H1 (cell line): ENCODE data around the gene PCDHB5. TPM values are rescaled to one million over a fixed set of nuclear protein-coding genes. Genes with fewer than 3 reads are reported as not detected.
"Not testable (repeated sequence)": the region's sequence is repeated elsewhere in the genome, so short reads cannot be mapped to it uniquely, and the experiment has no call there.

Experiments used
- CTCF ChIA-PET: fragments of 300-600 bp; sonication (Branson Sonifier 250); formaldehyde crosslinking; loops from one replicate; lab custom pipeline; 2021; ENCODE audit not compliant: partially characterized antibody; lab: Charles Lee
- POLR2A ChIA-PET: fragments of 300-600 bp; sonication (Branson Sonifier 250); formaldehyde crosslinking; loops from one replicate; lab custom pipeline; 2021; ENCODE audit warnings: inconsistent platforms; ENCODE audit not compliant: partially characterized antibody; lab: Charles Lee
- DNase-seq, 2 experiments: peaks; one replicate each; pipeline versions ENCODE4 v3.0.0 to v3.0.0-alpha.2; 2010 to 2022; ENCODE audit warnings: low spot score in 2 of 2, low read depth in 1 of 2, mixed read lengths in 1 of 2
- FAIRE-seq: peaks from 2 replicates; lab custom pipeline; 2011; peaks lifted over from hg19 to GRCh38; lab: Jason Lieb, UNC
- H2AFZ ChIP-seq: 2 replicates; pipeline ENCODE4 v1.8.1; 2012; ENCODE audit warnings: low read length, inconsistent platforms
- H2AK5ac ChIP-seq: 2 replicates; pipeline ENCODE4 v1.6.1; 2013; ENCODE audit warnings: low read depth, low read length
- H2BK120ac ChIP-seq: replicated peaks from 2 replicates; pipeline ENCODE3; 2013; ENCODE audit warnings: low read depth, low read length, inconsistent platforms
- H2BK12ac ChIP-seq: 2 replicates; pipeline ENCODE4 v1.6.1; 2013; ENCODE audit warnings: low read depth, low read length
- H2BK15ac ChIP-seq: 2 replicates; pipeline ENCODE4 v1.6.1; 2013; ENCODE audit warnings: low read length
- H2BK20ac ChIP-seq: 2 replicates; pipeline ENCODE4 v1.6.1; 2013; ENCODE audit warnings: low read length
- H2BK5ac ChIP-seq: 2 replicates; pipeline ENCODE4 v1.6.1; 2013; ENCODE audit warnings: low read depth, low read length
- H3K14ac ChIP-seq: 2 replicates; pipeline ENCODE4 v1.6.1; 2013; ENCODE audit warnings: inconsistent platforms; ENCODE audit not compliant: insufficient read length
- H3K18ac ChIP-seq: 2 replicates; pipeline ENCODE4 v1.6.1; 2013; ENCODE audit warnings: low read length; ENCODE audit errors: extremely low read depth
- H3K23ac ChIP-seq: 2 replicates; pipeline ENCODE4 v1.6.1; 2013; ENCODE audit warnings: inconsistent platforms; ENCODE audit not compliant: insufficient read length
- H3K23me2 ChIP-seq: 2 replicates; pipeline ENCODE4 v1.6.1; 2013; ENCODE audit warnings: low read depth, low read length
- H3K27ac ChIP-seq: 2 replicates; pipeline ENCODE4 v1.6.1; 2011; ENCODE audit warnings: low read depth, low read length, inconsistent platforms
- H3K27me3 ChIP-seq, 4 experiments: replicated peaks in 1 of 4; 1 replicate in 1 of 4; 2 replicates in 3 of 4; pipeline versions ENCODE4 v1.6.1 to v1.8.1; 2011 to 2013; ENCODE audit warnings: low read length in 3 of 4, mild to moderate bottlenecking in 3 of 4, inconsistent platforms in 2 of 4, mixed read lengths in 2 of 4, moderate library complexity in 1 of 4; ENCODE audit not compliant: control insufficient read depth in 3 of 4, insufficient read depth in 3 of 4; ENCODE audit errors: extremely low read depth in 1 of 4
- H3K36me3 ChIP-seq, 4 experiments: 2 replicates each; pipeline versions ENCODE4 v1.6.1 to v1.8.1; 2011 to 2013; ENCODE audit warnings: mild to moderate bottlenecking in 4 of 4, low read length in 3 of 4, moderate library complexity in 2 of 4, control low read depth in 1 of 4, inconsistent platforms in 1 of 4; ENCODE audit not compliant: insufficient read depth in 4 of 4, control insufficient read depth in 2 of 4
- H3K4ac ChIP-seq: replicated peaks from 2 replicates; pipeline ENCODE3; 2013; ENCODE audit warnings: low read length, low read depth, mixed read lengths, inconsistent platforms; ENCODE audit not compliant: insufficient read length
- H3K4me1 ChIP-seq, 4 experiments: replicated peaks in 1 of 4; 1 replicate in 1 of 4; 2 replicates in 3 of 4; pipeline versions ENCODE4 v1.6.1 to v1.8.1; 2011 to 2013; ENCODE audit warnings: low read length in 3 of 4, inconsistent platforms in 2 of 4, mixed read lengths in 1 of 4; ENCODE audit not compliant: insufficient read depth in 4 of 4, control insufficient read depth in 3 of 4
- H3K4me2 ChIP-seq, 2 experiments: 2 replicates each; pipeline versions ENCODE4 v1.6.1 to v1.8.1; 2011 to 2013; ENCODE audit warnings: low read depth in 2 of 2, low read length in 2 of 2, control low read depth in 1 of 2, inconsistent platforms in 1 of 2, mild to moderate bottlenecking in 1 of 2; ENCODE audit not compliant: insufficient read depth in 1 of 2
- H3K4me3 ChIP-seq, 4 experiments: fragments of 200-600, 300-600 bp in 1 of 4; sonication (generic), shearing (Covaris generic), sonication (Bioruptor Twin) in 1 of 4; 2 replicates each; pipeline versions ENCODE4 v1.5.1 to v1.8.1; 2011 to 2016; ENCODE audit warnings: low read length in 4 of 4, low read depth in 3 of 4, control low read depth in 2 of 4, inconsistent platforms in 2 of 4, mild to moderate bottlenecking in 2 of 4, mixed read lengths in 1 of 4, moderate library complexity in 1 of 4; ENCODE audit not compliant: insufficient read depth in 2 of 4; ENCODE audit errors: extremely low read depth in 1 of 4
- H3K56ac ChIP-seq: replicated peaks from 2 replicates; pipeline ENCODE3; 2013; ENCODE audit warnings: low read depth, mild to moderate bottlenecking, mixed read lengths, low read length, inconsistent platforms; ENCODE audit not compliant: insufficient read length
- H3K79me1 ChIP-seq: 2 replicates; pipeline ENCODE4 v1.6.1; 2013; ENCODE audit warnings: low read depth, low read length, control low read depth
- H3K79me2 ChIP-seq, 2 experiments: 2 replicates each; pipeline versions ENCODE4 v1.6.1 to v1.8.1; 2012 to 2013; ENCODE audit warnings: low read length in 2 of 2, mild to moderate bottlenecking in 2 of 2, inconsistent platforms in 1 of 2; ENCODE audit not compliant: insufficient read depth in 2 of 2, control insufficient read depth in 1 of 2
- H3K9ac ChIP-seq, 4 experiments: replicated peaks in 1 of 4; 1 replicate in 1 of 4; 2 replicates in 3 of 4; pipeline versions ENCODE4 v1.6.1 to v1.8.1; 2011 to 2013; ENCODE audit warnings: low read depth in 3 of 4, low read length in 3 of 4, control low read depth in 2 of 4, mild to moderate bottlenecking in 2 of 4, moderate library complexity in 2 of 4, inconsistent platforms in 1 of 4; ENCODE audit errors: extremely low read depth in 1 of 4
- H3K9me3 ChIP-seq, 2 experiments: 2 replicates each; pipeline versions ENCODE4 v1.6.1 to v1.8.1; 2012 to 2013; ENCODE audit warnings: mild to moderate bottlenecking in 2 of 2, moderate library complexity in 2 of 2, control low read depth in 1 of 2, inconsistent platforms in 1 of 2, low read depth in 1 of 2, low read length in 1 of 2, mixed read lengths in 1 of 2; ENCODE audit not compliant: insufficient read depth in 2 of 2
- H4K20me1 ChIP-seq, 2 experiments: replicated peaks in 1 of 2; 2 replicates each; pipeline versions ENCODE3 to v1.8.1; 2011 to 2013; ENCODE audit warnings: inconsistent platforms in 2 of 2, low read length in 2 of 2, mild to moderate bottlenecking in 1 of 2; ENCODE audit not compliant: insufficient read depth in 2 of 2, control insufficient read depth in 1 of 2
- H4K5ac ChIP-seq: 2 replicates; pipeline ENCODE4 v1.6.1; 2013; ENCODE audit warnings: low read length, low read depth, mixed read lengths, inconsistent platforms; ENCODE audit not compliant: insufficient read length
- H4K8ac ChIP-seq: 2 replicates; pipeline ENCODE4 v1.8.0; 2013; ENCODE audit warnings: mild to moderate bottlenecking, moderate library complexity, low read length, inconsistent platforms; ENCODE audit not compliant: insufficient read depth; ENCODE audit errors: extremely low read depth
- H4K91ac ChIP-seq: replicated peaks from 2 replicates; pipeline ENCODE3; 2013; ENCODE audit warnings: low read length, mixed read lengths, inconsistent platforms; ENCODE audit not compliant: insufficient read length
- CTCF ChIP-seq, 3 experiments: IDR thresholded peaks; 1 replicate in 2 of 3; 2 replicates in 1 of 3; pipeline versions ENCODE4 v1.5.1 to v1.6.1; 2011; ENCODE audit warnings: low read length in 3 of 3, mild to moderate bottlenecking in 3 of 3, inconsistent platforms in 2 of 3, low read depth in 1 of 3, moderate library complexity in 1 of 3; ENCODE audit not compliant: insufficient read depth in 1 of 3; ENCODE audit errors: control extremely low read depth in 1 of 3
- WGBS, 2 experiments: shearing (Covaris generic) in 1 of 2; methylation state at CpG; one replicate each; pipeline versions ENCODE4 v1.1.6 to v1.1.7; 2013 to 2015; ENCODE audit warnings: low lambda C conversion rate in 2 of 2, mixed read lengths in 2 of 2, inconsistent platforms in 1 of 2, low coverage in 1 of 2, missing lambda C conversion rate in 1 of 2; ENCODE audit not compliant: insufficient replicate concordance in 2 of 2, insufficient coverage in 1 of 2, insufficient read length in 1 of 2; ENCODE audit errors: extremely low coverage in 1 of 2, missing lambda C conversion rate in 1 of 2; 5-methylcytosine and 5-hydroxymethylcytosine counted together
- polyA plus RNA-seq, 7 experiments: library from polyadenylated mRNA; depleted of rRNA in 3 of 7; stranded (reverse) in 5 of 7; unstranded in 2 of 7; fragments of >200 nt in 5 of 7; fragments of 200-250 nt in 2 of 7; gene quantifications; 1 replicate in 5 of 7; 2 replicates in 1 of 7; 4 replicates in 1 of 7; pipeline versions ENCODE4 v1.2.1 to v1.2.3, GENCODE V29; 2011 to 2013; ENCODE audit warnings: missing spikeins in 2 of 7, mixed read lengths in 2 of 7
- total RNA-seq: library from RNA; stranded (reverse); fragmentation: NEBNext Ultra II Directional; extraction: Animal tissue kit (Norgen Biotek cat#: 25700); gene quantifications from 2 replicates; pipeline ENCODE4 v1.2.1, GENCODE V29; 2021

Gene PCDHB5
- total and polyA plus RNA-seq, 2 of the 8 experiments (the other 6 are each of a cell fraction or from before 2014, with no cell fraction given) = 2.4 to 8.2 TPM

- H2BK15ac ChIP-seq, DNase-seq, H2AFZ ChIP-seq, H3K4me1 ChIP-seq, H3K27ac ChIP-seq, H2BK12ac ChIP-seq, H3K36me3 ChIP-seq, H4K8ac ChIP-seq, H3K56ac ChIP-seq, FAIRE-seq, H3K4me2 ChIP-seq, H2BK5ac ChIP-seq, H3K4ac ChIP-seq, H4K91ac ChIP-seq, H3K18ac ChIP-seq, H4K20me1 ChIP-seq, H4K5ac ChIP-seq, POLR2A ChIA-PET, H2BK120ac ChIP-seq, H3K79me1 ChIP-seq, H3K79me2 ChIP-seq, H3K23ac ChIP-seq, H2BK20ac ChIP-seq, H3K9me3 ChIP-seq, H3K14ac ChIP-seq, H3K27me3 ChIP-seq, H3K23me2 ChIP-seq, H2AK5ac ChIP-seq, H3K4me3 ChIP-seq, H3K9ac ChIP-seq: not testable (repeated sequence)
- 92% methylated on average over 27 of the region's 69 CpGs; no CpG with 5 or more reads in 1 of the 2 experiments for WGBS, 2 experiments
- 0 out of 4 replicates have a peak, but pooled peaks of 1 of the 3 experiments have one; percentile 8 for TF ChIP-seq CTCF (IDR thresholded peaks at IDR 0.05; ENCODE audit: control extremely low read depth in 1 of 3, insufficient read depth in 1 of 3, low read depth in 1 of 3, low read length in 3 of 3)
- CTCF ChIA-PET = interaction anchor here (1.6 to 3.8 kb wide), 3 partner anchors 13 to 39 kb away, joined by 4 to 39 read pairs (median 35); partner anchors contain the start of genes PCDHB11 and PCDHB14
Measured at GRCh38 chr5:141184117-141184855, 49.3 kb downstream of the PCDHB5 start.
